ENCODE data around the gene KPNA4.

GRCh38 chr3:160566499-160566898 lies 1.1 kb upstream of the KPNA4 start:
- no peak for TF ChIP-seq POLR2A (IDR thresholded peaks at IDR 0.05)
- TF ChIP-seq, protein P1, sequence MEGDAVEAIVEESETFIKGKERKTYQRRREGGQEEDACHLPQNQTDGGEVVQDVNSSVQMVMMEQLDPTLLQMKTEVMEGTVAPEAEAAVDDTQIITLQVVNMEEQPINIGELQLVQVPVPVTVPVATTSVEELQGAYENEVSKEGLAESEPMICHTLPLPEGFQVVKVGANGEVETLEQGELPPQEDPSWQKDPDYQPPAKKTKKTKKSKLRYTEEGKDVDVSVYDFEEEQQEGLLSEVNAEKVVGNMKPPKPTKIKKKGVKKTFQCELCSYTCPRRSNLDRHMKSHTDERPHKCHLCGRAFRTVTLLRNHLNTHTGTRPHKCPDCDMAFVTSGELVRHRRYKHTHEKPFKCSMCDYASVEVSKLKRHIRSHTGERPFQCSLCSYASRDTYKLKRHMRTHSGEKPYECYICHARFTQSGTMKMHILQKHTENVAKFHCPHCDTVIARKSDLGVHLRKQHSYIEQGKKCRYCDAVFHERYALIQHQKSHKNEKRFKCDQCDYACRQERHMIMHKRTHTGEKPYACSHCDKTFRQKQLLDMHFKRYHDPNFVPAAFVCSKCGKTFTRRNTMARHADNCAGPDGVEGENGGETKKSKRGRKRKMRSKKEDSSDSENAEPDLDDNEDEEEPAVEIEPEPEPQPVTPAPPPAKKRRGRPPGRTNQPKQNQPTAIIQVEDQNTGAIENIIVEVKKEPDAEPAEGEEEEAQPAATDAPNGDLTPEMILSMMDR (IDR thresholded peaks at IDR 0.05 in 8 of 11, conservative IDR thresholded peaks at IDR 0.05 in 3 of 11) = no peak
- TF ChIP-seq POLR2AphosphoS5 (IDR thresholded peaks at IDR 0.05) = no peak

Measured in spleen (tissue), 7 donors.